Mesenchymal stem cell (in vitro differentiated cells and primary cell): ENCODE results near the gene CRHR2.

Experiments used
- DNase-seq: peaks from one replicate; pipeline ENCODE4 v3.0.0-alpha.2; 2013
- H2AFZ ChIP-seq: one replicate; pipeline ENCODE4 v1.6.1; 2013; ENCODE audit warnings: low read depth, mild to moderate bottlenecking, control low read depth, inconsistent platforms, low read length, moderate library complexity
- H2AK5ac ChIP-seq: 2 replicates; pipeline ENCODE4 v1.6.1; 2013; ENCODE audit warnings: low read length, moderate library complexity, mild to moderate bottlenecking, inconsistent platforms; ENCODE audit not compliant: severe bottlenecking
- H2BK120ac ChIP-seq: one replicate; pipeline ENCODE4 v1.6.1; 2013; ENCODE audit warnings: low read depth, mild to moderate bottlenecking, inconsistent platforms, low read length, moderate library complexity
- H2BK12ac ChIP-seq, 2 experiments: one replicate each; pipeline ENCODE4 v1.6.1; 2013; ENCODE audit warnings: inconsistent platforms in 2 of 2, low read length in 2 of 2, mild to moderate bottlenecking in 2 of 2, moderate library complexity in 2 of 2, control low read depth in 1 of 2
- H2BK15ac ChIP-seq: one replicate; pipeline ENCODE4 v1.6.1; 2013; ENCODE audit warnings: mild to moderate bottlenecking, low read depth, inconsistent platforms; ENCODE audit not compliant: poor library complexity, severe bottlenecking
- H2BK5ac ChIP-seq: 2 replicates; pipeline ENCODE4 v1.6.1; 2013; ENCODE audit warnings: low read depth, mild to moderate bottlenecking, low read length, control low read depth, inconsistent platforms; ENCODE audit not compliant: poor library complexity, severe bottlenecking
- H3K14ac ChIP-seq, 2 experiments: one replicate each; pipeline ENCODE4 v1.6.1; 2013; ENCODE audit warnings: inconsistent platforms in 2 of 2, low read length in 2 of 2, control low read depth in 1 of 2, mild to moderate bottlenecking in 1 of 2, moderate library complexity in 1 of 2
- H3K18ac ChIP-seq, 2 experiments: one replicate each; pipeline ENCODE4 v1.6.1; 2013; ENCODE audit warnings: inconsistent platforms in 2 of 2, low read length in 2 of 2, control low read depth in 1 of 2, low read depth in 1 of 2, mild to moderate bottlenecking in 1 of 2
- H3K23ac ChIP-seq, 2 experiments: one replicate each; pipeline ENCODE4 v1.6.1; 2013; ENCODE audit warnings: inconsistent platforms in 2 of 2, low read length in 2 of 2, mild to moderate bottlenecking in 2 of 2, moderate library complexity in 2 of 2, control low read depth in 1 of 2
- H3K27ac ChIP-seq: 2 replicates; pipeline ENCODE4 v1.5.1; 2013; ENCODE audit warnings: mild to moderate bottlenecking, moderate library complexity, low read length, control low read depth, inconsistent platforms; ENCODE audit not compliant: poor library complexity, severe bottlenecking
- H3K27me3 ChIP-seq, 2 experiments: 2 replicates each; pipeline versions ENCODE4 v1.6.1 to v1.7.0; 2013; ENCODE audit warnings: low read length in 2 of 2, mild to moderate bottlenecking in 2 of 2, moderate library complexity in 2 of 2, control low read depth in 1 of 2, inconsistent platforms in 1 of 2; ENCODE audit not compliant: control insufficient read depth in 1 of 2, insufficient read depth in 1 of 2
- H3K36me3 ChIP-seq, 2 experiments: 2 replicates each; pipeline versions ENCODE4 v1.6.1 to v1.7.0; 2013; ENCODE audit warnings: low read length in 2 of 2, control low read depth in 1 of 2, inconsistent platforms in 1 of 2, low read depth in 1 of 2, mild to moderate bottlenecking in 1 of 2; ENCODE audit not compliant: insufficient read depth in 2 of 2, control insufficient read depth in 1 of 2
- H3K4ac ChIP-seq, 2 experiments: one replicate each; pipeline ENCODE4 v1.6.1; 2013; ENCODE audit warnings: inconsistent platforms in 2 of 2, low read length in 2 of 2, mild to moderate bottlenecking in 2 of 2, moderate library complexity in 2 of 2, control low read depth in 1 of 2, low read depth in 1 of 2
- H3K4me1 ChIP-seq: 2 replicates; pipeline ENCODE4 v1.6.1; 2013; ENCODE audit warnings: low read depth, low read length, control low read depth; ENCODE audit not compliant: control insufficient read depth, insufficient read depth
- H3K4me2 ChIP-seq: 2 replicates; pipeline ENCODE4 v1.6.1; 2013; ENCODE audit warnings: low read length, mild to moderate bottlenecking, inconsistent platforms; ENCODE audit not compliant: poor library complexity, severe bottlenecking
- H3K4me3 ChIP-seq, 2 experiments: 2 replicates each; pipeline versions ENCODE4 v1.5.1 to v1.7.0; 2013; ENCODE audit warnings: low read length in 2 of 2, mild to moderate bottlenecking in 2 of 2, control low read depth in 1 of 2, low read depth in 1 of 2; ENCODE audit not compliant: insufficient read depth in 1 of 2
- H3K79me1 ChIP-seq: replicated peaks from 2 replicates; pipeline ENCODE4 v1.6.1; 2013; ENCODE audit warnings: mild to moderate bottlenecking, control low read depth, low read length, inconsistent platforms; ENCODE audit not compliant: poor library complexity, severe bottlenecking
- H3K9ac ChIP-seq: 2 replicates; pipeline ENCODE4 v1.7.0; 2013; ENCODE audit warnings: mild to moderate bottlenecking, low read length, moderate library complexity
- H3K9me3 ChIP-seq: 2 replicates; pipeline ENCODE4 v1.7.0; 2013; ENCODE audit warnings: mild to moderate bottlenecking, low read length; ENCODE audit not compliant: control insufficient read depth
- H4K8ac ChIP-seq: one replicate; pipeline ENCODE4 v1.6.1; 2013; ENCODE audit warnings: inconsistent platforms, mild to moderate bottlenecking, low read length, moderate library complexity
- H4K91ac ChIP-seq: one replicate; pipeline ENCODE4 v1.6.1; 2013; ENCODE audit warnings: mild to moderate bottlenecking, low read length, inconsistent platforms
- WGBS: methylation state at CpG from one replicate; pipeline ENCODE4 v1.1.7; 2013; ENCODE audit warnings: mixed read lengths; 5-methylcytosine and 5-hydroxymethylcytosine counted together

Gene CRHR2

GRCh38 chr7:30679664-30680063 lies 2.6 kb downstream of the CRHR2 start:
- no peak overlapping the region for H2AK5ac ChIP-seq
- H3K9ac ChIP-seq, result no peak overlapping the region
- no peaks in the 10 kb centered on the region for H3K79me1 ChIP-seq
- no peak overlapping the region for H2BK120ac ChIP-seq
- no peak overlapping the region for H2BK15ac ChIP-seq
- 7% methylated on average over 2 of the region's 2 CpGs for WGBS
- DNase-seq, result no peak
- no peak overlapping the region for H3K4me3 ChIP-seq
- H3K36me3 ChIP-seq, result no peaks in the 10 kb centered on the region
- H2BK5ac ChIP-seq, result no peak overlapping the region
- no peak overlapping the region for H3K18ac ChIP-seq
- no peak overlapping the region for H3K23ac ChIP-seq
- H3K4me1 ChIP-seq, result peaks cover 14% of the 10 kb centered on the region
- no peaks in the 10 kb centered on the region for H3K9me3 ChIP-seq
- H4K8ac ChIP-seq, result no peak overlapping the region
- H3K27me3 ChIP-seq, result peaks cover 94 to 100% of the 10 kb centered on the region in 2 experiments
- no peak overlapping the region for H2AFZ ChIP-seq
- H4K91ac ChIP-seq, result no peak overlapping the region
- no peak overlapping the region for H3K27ac ChIP-seq
- no peak overlapping the region for H3K4me2 ChIP-seq
- H2BK12ac ChIP-seq, result no peak overlapping the region
- no peak overlapping the region for H3K4ac ChIP-seq
- H3K14ac ChIP-seq, result no peak overlapping the region

DNA sequence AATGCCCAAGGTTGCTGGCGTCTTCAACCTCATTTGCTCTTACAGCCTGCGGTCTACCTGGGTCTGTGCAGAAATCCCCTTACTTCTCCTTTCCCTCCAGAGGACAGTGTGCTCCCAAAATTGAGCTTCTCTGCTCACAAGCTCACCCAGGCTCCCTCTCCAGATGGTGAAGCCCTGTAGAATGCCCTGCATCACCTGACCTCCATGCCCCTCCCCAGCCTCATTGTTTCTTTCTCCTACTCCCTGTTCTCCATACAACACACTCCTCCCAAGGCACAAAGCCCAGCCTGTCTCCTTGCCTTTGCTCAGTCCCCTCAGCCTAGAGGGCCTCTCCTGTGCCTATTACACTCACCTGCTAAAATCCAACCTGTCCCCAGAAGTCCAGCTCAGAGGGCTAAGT lies 3.5 kb downstream of the CRHR2 start:
- WGBS, result 98% methylated on average over 2 of the region's 2 CpGs
- no peaks in the 10 kb centered on the region for H3K36me3 ChIP-seq
- H3K9ac ChIP-seq, result no peak overlapping the region
- no peak overlapping the region for H2AFZ ChIP-seq
- H3K27me3 ChIP-seq, result peaks cover 95 to 100% of the 10 kb centered on the region in 2 experiments
- no peak overlapping the region for H2AK5ac ChIP-seq
- no peak overlapping the region for H3K14ac ChIP-seq
- no peak overlapping the region for H4K91ac ChIP-seq
- H3K23ac ChIP-seq, result no peak overlapping the region
- no peaks in the 10 kb centered on the region for H3K9me3 ChIP-seq
- no peak overlapping the region for H2BK5ac ChIP-seq
- H3K27ac ChIP-seq, result no peak overlapping the region
- no peak overlapping the region for H4K8ac ChIP-seq
- H3K79me1 ChIP-seq, result no peaks in the 10 kb centered on the region
- no peak overlapping the region for H3K4me2 ChIP-seq
- H3K4ac ChIP-seq, result no peak overlapping the region
- H2BK12ac ChIP-seq, result no peak overlapping the region
- H2BK15ac ChIP-seq, result no peak overlapping the region
- H3K4me1 ChIP-seq, result peaks cover 14% of the 10 kb centered on the region
- H2BK120ac ChIP-seq, result no peak overlapping the region
- no peak overlapping the region for H3K4me3 ChIP-seq
- DNase-seq, result no peak
- no peak overlapping the region for H3K18ac ChIP-seq

- H4K8ac ChIP-seq, result no peak overlapping the region
- H3K27ac ChIP-seq, result no peak overlapping the region
- peaks cover 64 to 74% of the 10 kb centered on the region in 2 experiments for H3K27me3 ChIP-seq
- no peak overlapping the region for H4K91ac ChIP-seq
- peaks cover 2% of the 10 kb centered on the region for H3K4me1 ChIP-seq
- no peak overlapping the region for H2AK5ac ChIP-seq
- no peak overlapping the region for H3K4me2 ChIP-seq
- no peak overlapping the region for H2BK15ac ChIP-seq
- 53% methylated on average over 2 of the region's 2 CpGs for WGBS
- no peak overlapping the region for H3K23ac ChIP-seq
- no peak overlapping the region for H2AFZ ChIP-seq
- H3K4ac ChIP-seq, result no peak overlapping the region
- no peak overlapping the region for H2BK120ac ChIP-seq
- no peak overlapping the region for H3K4me3 ChIP-seq
- H3K79me1 ChIP-seq, result no peaks in the 10 kb centered on the region
- H3K14ac ChIP-seq, result no peak overlapping the region
- H3K36me3 ChIP-seq, result no peaks in the 10 kb centered on the region
- no peaks in the 10 kb centered on the region for H3K9me3 ChIP-seq
- no peak overlapping the region for H2BK5ac ChIP-seq
- no peak for DNase-seq
- no peak overlapping the region for H3K18ac ChIP-seq
- no peak overlapping the region for H2BK12ac ChIP-seq
- H3K9ac ChIP-seq, result no peak overlapping the region
These were observed 7.4 kb downstream of the CRHR2 start for GRCh38 chr7:30674876-30675275.

- Histone ChIP-seq H2BK5ac (no peak overlapping the region), H2BK12ac (no peak overlapping the region), H2BK120ac (no peak overlapping the region), H3K4me3 (no peak overlapping the region), H3K14ac (no peak overlapping the region), H4K91ac (no peak overlapping the region), H3K9ac (no peak overlapping the region), H3K18ac (no peak overlapping the region), H3K4me2 (no peak overlapping the region), H4K8ac (no peak overlapping the region), H3K9me3 (no peaks in the 10 kb centered on the region), H3K36me3 (no peaks in the 10 kb centered on the region), H2AK5ac (no peak overlapping the region), H2AFZ (no peak overlapping the region), H3K79me1 (no peaks in the 10 kb centered on the region), H3K23ac (no peak overlapping the region), H2BK15ac (no peak overlapping the region), H3K27ac (no peak overlapping the region), H3K4ac (no peak overlapping the region), H3K4me1 (no peaks in the 10 kb centered on the region), H3K27me3 (peaks cover 63 to 74% of the 10 kb centered on the region in 2 experiments)
- no peak for DNase-seq
- 85% methylated on average over 1 of the region's 1 CpG for WGBS
These were observed 7.8 kb downstream of the CRHR2 start for GRCh38 chr7:30674420-30674819.
